ENCODE data around the gene NOTCH1. TPM values are rescaled to one million over a fixed set of nuclear protein-coding genes. Genes with fewer than 3 reads are reported as not detected.

The NOTCH1 gene
- polyA plus RNA-seq, 2 of the 4 experiments (the other 2 are of a cell fraction), result 0.88 to 5.7 TPM

DNA sequence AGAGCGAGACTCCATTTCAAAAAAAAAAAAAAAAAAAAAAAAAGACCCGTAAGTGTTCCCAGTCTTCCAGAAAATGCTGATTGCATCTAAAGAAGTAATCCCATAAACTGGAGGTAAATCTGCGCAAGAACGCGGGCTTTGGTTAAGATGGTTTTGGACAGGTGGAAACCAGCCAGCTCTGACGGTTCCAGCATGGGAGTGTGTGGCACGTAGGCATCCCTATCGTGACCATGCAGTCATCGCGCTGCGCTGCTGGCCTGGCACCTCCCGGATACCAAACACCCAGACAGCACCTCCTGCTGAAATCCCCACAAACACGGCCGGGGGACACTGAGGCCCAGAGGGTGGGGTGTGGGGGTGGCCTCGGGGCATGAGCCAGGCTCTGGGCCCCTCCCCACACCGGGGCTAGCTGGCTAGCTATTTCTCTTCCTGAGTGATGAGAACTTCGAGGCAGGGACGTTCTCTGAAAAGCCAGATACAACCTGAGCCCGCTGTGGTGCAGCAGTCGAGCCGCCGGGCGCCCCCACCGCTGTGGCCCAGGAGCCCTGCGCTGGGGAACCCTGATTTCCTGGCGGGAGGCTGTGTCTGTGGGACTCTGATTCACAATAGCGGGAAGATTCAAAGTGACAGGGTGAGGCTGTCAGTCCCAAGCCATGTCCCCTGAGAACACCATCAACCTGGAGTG lies 32.2 kb upstream of the NOTCH1 start:
- Histone ChIP-seq H3K9me3 (no peaks in the 10 kb centered on the region; the same call in 1 of the 3 replicates), H3K4me2 (no peak overlapping the region), H3K27ac (peak overlapping the region in 1 of 2 experiments; percentile 16; a peak in 1 of 6 replicates), H3K4me3 (no peak overlapping the region), H3K4me1 (peaks cover 26% of the 10 kb centered on the region)
- ChIA-PET CTCF (interaction anchor here (0.6 to 9.3 kb wide), 9 partner anchors 26 to 91 kb away, joined by 3 to 71 read pairs (median 4); no protein-coding TSS in a partner anchor), POLR2A (no interaction called here)
- peak; percentile 8 to 20; a peak in 5 of 6 replicates for ATAC-seq
- FAIRE-seq, result no peak
- no peak for DNase-seq (ENCODE audit: low read depth in 1 of 2, low spot score in 1 of 2)
- WGBS (ENCODE audit: missing lambda C conversion rate), result 77% methylated on average over 19 of the region's 27 CpGs
- TF ChIP-seq ZFP36 (IDR thresholded peaks at IDR 0.05; ENCODE audit: borderline replicate concordance, partially characterized antibody), result no peak
- no peak for TF ChIP-seq CBX8 (IDR thresholded peaks at IDR 0.05)
- TF ChIP-seq CHD4 (IDR thresholded peaks at IDR 0.05; ENCODE audit: borderline replicate concordance), result no peak
- TF ChIP-seq EHMT2 (IDR thresholded peaks at IDR 0.05; ENCODE audit: low read depth), result no peak
- TF ChIP-seq KDM5A (IDR thresholded peaks at IDR 0.05), result no peak
- TF ChIP-seq FOSB (CRISPR knock-in tag; IDR thresholded peaks at IDR 0.05), result no peak

DNA sequence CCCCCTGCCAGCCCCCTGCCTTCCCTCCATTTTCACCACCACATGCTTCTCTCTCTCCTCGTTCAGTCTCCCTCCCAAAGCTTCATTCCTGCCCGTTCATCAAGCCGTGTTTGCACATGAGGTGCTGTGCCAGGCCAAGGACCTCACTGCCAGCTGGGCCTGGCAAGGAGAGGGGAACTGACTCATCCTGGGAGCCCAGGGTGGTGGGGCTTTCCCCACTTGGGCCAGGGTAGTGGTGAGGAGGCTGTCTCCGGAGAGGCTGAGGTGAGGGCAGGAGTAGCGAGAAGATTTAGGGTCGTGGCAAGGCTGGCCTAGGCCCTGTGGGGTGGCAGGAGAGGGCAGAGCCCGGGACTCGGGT lies 30.4 kb upstream of the NOTCH1 start:
- 32% methylated on average over 8 of the region's 8 CpGs for WGBS (ENCODE audit: missing lambda C conversion rate)
- TF ChIP-seq NR3C1 (IDR thresholded peaks at IDR 0.05) (no peak), KDM5A (IDR thresholded peaks at IDR 0.05) (no peak), ZFP36 (IDR thresholded peaks at IDR 0.05; ENCODE audit: borderline replicate concordance, partially characterized antibody) (no peak), RAD21 (conservative IDR thresholded peaks at IDR 0.05 in 1 of 2, IDR thresholded peaks at IDR 0.05 in 1 of 2) (no peak), JUNB (IDR thresholded peaks at IDR 0.05) (no peak), EHF (CRISPR knock-in tag; IDR thresholded peaks at IDR 0.05) (no peak), HDAC2 (IDR thresholded peaks at IDR 0.05) (no peak), FOSL2 (IDR thresholded peaks at IDR 0.05) (no peak), FOSL2 (CRISPR knock-in tag; IDR thresholded peaks at IDR 0.05) (peak; percentile 43; the same call in 1 of the 2 replicates), RFX5 (IDR thresholded peaks at IDR 0.05) (no peak), RCOR1 (IDR thresholded peaks at IDR 0.05; ENCODE audit: low read depth, low read length) (no peak), HEYL (CRISPR knock-in tag; IDR thresholded peaks at IDR 0.05) (no peak)
- TF ChIP-seq, protein P1, sequence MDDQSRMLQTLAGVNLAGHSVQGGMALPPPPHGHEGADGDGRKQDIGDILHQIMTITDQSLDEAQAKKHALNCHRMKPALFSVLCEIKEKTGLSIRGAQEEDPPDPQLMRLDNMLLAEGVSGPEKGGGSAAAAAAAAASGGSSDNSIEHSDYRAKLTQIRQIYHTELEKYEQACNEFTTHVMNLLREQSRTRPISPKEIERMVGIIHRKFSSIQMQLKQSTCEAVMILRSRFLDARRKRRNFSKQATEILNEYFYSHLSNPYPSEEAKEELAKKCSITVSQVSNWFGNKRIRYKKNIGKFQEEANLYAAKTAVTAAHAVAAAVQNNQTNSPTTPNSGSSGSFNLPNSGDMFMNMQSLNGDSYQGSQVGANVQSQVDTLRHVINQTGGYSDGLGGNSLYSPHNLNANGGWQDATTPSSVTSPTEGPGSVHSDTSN (IDR thresholded peaks at IDR 0.05), result peak; percentile 43; the same call in 1 of the 2 replicates
- TF ChIP-seq, protein P2, sequence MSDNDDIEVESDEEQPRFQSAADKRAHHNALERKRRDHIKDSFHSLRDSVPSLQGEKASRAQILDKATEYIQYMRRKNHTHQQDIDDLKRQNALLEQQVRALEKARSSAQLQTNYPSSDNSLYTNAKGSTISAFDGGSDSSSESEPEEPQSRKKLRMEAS (IDR thresholded peaks at IDR 0.05), result peak; percentile 83
- TF ChIP-seq, protein P3, sequence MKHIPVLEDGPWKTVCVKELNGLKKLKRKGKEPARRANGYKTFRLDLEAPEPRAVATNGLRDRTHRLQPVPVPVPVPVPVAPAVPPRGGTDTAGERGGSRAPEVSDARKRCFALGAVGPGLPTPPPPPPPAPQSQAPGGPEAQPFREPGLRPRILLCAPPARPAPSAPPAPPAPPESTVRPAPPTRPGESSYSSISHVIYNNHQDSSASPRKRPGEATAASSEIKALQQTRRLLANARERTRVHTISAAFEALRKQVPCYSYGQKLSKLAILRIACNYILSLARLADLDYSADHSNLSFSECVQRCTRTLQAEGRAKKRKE (CRISPR knock-in tag; IDR thresholded peaks at IDR 0.05; ENCODE audit: low read depth), result no peak
- TF ChIP-seq, protein P4, sequence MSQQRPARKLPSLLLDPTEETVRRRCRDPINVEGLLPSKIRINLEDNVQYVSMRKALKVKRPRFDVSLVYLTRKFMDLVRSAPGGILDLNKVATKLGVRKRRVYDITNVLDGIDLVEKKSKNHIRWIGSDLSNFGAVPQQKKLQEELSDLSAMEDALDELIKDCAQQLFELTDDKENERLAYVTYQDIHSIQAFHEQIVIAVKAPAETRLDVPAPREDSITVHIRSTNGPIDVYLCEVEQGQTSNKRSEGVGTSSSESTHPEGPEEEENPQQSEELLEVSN (IDR thresholded peaks at IDR 0.05; ENCODE audit: borderline replicate concordance, low read depth), result peak; percentile 85
- TF ChIP-seq, protein P5, sequence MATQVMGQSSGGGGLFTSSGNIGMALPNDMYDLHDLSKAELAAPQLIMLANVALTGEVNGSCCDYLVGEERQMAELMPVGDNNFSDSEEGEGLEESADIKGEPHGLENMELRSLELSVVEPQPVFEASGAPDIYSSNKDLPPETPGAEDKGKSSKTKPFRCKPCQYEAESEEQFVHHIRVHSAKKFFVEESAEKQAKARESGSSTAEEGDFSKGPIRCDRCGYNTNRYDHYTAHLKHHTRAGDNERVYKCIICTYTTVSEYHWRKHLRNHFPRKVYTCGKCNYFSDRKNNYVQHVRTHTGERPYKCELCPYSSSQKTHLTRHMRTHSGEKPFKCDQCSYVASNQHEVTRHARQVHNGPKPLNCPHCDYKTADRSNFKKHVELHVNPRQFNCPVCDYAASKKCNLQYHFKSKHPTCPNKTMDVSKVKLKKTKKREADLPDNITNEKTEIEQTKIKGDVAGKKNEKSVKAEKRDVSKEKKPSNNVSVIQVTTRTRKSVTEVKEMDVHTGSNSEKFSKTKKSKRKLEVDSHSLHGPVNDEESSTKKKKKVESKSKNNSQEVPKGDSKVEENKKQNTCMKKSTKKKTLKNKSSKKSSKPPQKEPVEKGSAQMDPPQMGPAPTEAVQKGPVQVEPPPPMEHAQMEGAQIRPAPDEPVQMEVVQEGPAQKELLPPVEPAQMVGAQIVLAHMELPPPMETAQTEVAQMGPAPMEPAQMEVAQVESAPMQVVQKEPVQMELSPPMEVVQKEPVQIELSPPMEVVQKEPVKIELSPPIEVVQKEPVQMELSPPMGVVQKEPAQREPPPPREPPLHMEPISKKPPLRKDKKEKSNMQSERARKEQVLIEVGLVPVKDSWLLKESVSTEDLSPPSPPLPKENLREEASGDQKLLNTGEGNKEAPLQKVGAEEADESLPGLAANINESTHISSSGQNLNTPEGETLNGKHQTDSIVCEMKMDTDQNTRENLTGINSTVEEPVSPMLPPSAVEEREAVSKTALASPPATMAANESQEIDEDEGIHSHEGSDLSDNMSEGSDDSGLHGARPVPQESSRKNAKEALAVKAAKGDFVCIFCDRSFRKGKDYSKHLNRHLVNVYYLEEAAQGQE (IDR thresholded peaks at IDR 0.05), result no peak
- Histone ChIP-seq H3K9me3 (no peaks in the 10 kb centered on the region), H3K4me2 (peak overlapping the region; percentile 14), H3K4me1 (peaks cover 44% of the 10 kb centered on the region), H3K4me3 (no peak overlapping the region), H3K27ac (peak overlapping the region; percentile 1 to 78; a peak in 4 of 6 replicates)
- peak; percentile 35 to 56; a peak in 3 of 6 replicates for ATAC-seq
- DNase-seq (ENCODE audit: low read depth in 1 of 2, low spot score in 1 of 2), result peak; percentile 51 to 66
- no peak for FAIRE-seq
- ChIA-PET CTCF (interaction anchor here (1.0 to 9.3 kb wide), 2 partner anchors 53 to 89 kb away, joined by 3 to 71 read pairs; no protein-coding TSS in a partner anchor), POLR2A (no interaction called here)
